ENCODE results near the gene AGK. TPM values are rescaled to one million over a fixed set of nuclear protein-coding genes. Genes with fewer than 3 reads are reported as not detected.

Gene AGK
- total and polyA plus RNA-seq, 2 of the 8 experiments (the other 6 are each of a cell fraction or from before 2014, with no cell fraction given), result 25.8 to 34.0 TPM

DNA sequence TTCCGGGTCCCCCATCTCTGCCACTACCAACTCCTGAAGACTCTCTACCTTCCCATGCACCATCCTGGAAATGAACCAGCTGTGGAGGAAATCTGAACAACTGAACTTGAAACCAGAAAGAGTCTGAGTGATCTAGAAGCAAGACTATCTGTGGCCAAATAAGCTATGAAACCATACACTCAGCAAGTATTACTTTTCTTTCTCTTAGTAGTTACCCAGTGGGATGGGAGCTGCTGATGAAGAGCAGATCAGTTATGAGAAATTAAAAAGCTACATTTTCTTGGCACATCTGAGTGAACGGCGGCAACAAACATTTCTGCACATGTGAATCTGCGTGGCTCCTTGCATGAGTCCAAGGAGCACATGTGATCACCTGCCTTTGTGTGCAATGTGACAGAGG, 31.6 kb upstream of the AGK start (continued):
- TF ChIP-seq, protein P1, sequence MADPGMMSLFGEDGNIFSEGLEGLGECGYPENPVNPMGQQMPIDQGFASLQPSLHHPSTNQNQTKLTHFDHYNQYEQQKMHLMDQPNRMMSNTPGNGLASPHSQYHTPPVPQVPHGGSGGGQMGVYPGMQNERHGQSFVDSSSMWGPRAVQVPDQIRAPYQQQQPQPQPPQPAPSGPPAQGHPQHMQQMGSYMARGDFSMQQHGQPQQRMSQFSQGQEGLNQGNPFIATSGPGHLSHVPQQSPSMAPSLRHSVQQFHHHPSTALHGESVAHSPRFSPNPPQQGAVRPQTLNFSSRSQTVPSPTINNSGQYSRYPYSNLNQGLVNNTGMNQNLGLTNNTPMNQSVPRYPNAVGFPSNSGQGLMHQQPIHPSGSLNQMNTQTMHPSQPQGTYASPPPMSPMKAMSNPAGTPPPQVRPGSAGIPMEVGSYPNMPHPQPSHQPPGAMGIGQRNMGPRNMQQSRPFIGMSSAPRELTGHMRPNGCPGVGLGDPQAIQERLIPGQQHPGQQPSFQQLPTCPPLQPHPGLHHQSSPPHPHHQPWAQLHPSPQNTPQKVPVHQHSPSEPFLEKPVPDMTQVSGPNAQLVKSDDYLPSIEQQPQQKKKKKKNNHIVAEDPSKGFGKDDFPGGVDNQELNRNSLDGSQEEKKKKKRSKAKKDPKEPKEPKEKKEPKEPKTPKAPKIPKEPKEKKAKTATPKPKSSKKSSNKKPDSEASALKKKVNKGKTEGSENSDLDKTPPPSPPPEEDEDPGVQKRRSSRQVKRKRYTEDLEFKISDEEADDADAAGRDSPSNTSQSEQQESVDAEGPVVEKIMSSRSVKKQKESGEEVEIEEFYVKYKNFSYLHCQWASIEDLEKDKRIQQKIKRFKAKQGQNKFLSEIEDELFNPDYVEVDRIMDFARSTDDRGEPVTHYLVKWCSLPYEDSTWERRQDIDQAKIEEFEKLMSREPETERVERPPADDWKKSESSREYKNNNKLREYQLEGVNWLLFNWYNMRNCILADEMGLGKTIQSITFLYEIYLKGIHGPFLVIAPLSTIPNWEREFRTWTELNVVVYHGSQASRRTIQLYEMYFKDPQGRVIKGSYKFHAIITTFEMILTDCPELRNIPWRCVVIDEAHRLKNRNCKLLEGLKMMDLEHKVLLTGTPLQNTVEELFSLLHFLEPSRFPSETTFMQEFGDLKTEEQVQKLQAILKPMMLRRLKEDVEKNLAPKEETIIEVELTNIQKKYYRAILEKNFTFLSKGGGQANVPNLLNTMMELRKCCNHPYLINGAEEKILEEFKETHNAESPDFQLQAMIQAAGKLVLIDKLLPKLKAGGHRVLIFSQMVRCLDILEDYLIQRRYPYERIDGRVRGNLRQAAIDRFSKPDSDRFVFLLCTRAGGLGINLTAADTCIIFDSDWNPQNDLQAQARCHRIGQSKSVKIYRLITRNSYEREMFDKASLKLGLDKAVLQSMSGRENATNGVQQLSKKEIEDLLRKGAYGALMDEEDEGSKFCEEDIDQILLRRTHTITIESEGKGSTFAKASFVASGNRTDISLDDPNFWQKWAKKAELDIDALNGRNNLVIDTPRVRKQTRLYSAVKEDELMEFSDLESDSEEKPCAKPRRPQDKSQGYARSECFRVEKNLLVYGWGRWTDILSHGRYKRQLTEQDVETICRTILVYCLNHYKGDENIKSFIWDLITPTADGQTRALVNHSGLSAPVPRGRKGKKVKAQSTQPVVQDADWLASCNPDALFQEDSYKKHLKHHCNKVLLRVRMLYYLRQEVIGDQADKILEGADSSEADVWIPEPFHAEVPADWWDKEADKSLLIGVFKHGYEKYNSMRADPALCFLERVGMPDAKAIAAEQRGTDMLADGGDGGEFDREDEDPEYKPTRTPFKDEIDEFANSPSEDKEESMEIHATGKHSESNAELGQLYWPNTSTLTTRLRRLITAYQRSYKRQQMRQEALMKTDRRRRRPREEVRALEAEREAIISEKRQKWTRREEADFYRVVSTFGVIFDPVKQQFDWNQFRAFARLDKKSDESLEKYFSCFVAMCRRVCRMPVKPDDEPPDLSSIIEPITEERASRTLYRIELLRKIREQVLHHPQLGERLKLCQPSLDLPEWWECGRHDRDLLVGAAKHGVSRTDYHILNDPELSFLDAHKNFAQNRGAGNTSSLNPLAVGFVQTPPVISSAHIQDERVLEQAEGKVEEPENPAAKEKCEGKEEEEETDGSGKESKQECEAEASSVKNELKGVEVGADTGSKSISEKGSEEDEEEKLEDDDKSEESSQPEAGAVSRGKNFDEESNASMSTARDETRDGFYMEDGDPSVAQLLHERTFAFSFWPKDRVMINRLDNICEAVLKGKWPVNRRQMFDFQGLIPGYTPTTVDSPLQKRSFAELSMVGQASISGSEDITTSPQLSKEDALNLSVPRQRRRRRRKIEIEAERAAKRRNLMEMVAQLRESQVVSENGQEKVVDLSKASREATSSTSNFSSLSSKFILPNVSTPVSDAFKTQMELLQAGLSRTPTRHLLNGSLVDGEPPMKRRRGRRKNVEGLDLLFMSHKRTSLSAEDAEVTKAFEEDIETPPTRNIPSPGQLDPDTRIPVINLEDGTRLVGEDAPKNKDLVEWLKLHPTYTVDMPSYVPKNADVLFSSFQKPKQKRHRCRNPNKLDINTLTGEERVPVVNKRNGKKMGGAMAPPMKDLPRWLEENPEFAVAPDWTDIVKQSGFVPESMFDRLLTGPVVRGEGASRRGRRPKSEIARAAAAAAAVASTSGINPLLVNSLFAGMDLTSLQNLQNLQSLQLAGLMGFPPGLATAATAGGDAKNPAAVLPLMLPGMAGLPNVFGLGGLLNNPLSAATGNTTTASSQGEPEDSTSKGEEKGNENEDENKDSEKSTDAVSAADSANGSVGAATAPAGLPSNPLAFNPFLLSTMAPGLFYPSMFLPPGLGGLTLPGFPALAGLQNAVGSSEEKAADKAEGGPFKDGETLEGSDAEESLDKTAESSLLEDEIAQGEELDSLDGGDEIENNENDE (IDR thresholded peaks at IDR 0.05; ENCODE audit: insufficient replicate concordance, low read length), result no peak
- TF ChIP-seq TBP (IDR thresholded peaks at IDR 0.05; ENCODE audit: low read depth, low read length), result no peak
